ENCODE data around the gene EVA1B.

Gene EVA1B

GRCh38 chr1:36303244-36303643 is 20.2 kb downstream of the EVA1B start:
- H4K12ac ChIP-seq (ENCODE audit: low read depth, low read length): no peak overlapping the region
- H3K27ac ChIP-seq (ENCODE audit: low read depth, low read length): no peak overlapping the region
- H3K4me3 ChIP-seq (ENCODE audit: low read depth, low read length): no peak overlapping the region
- no peak overlapping the region for H2BK120ac ChIP-seq (ENCODE audit: insufficient read depth, low read length, poor library complexity)
- H4K8ac ChIP-seq (ENCODE audit: low read depth, low read length): no peak overlapping the region
- no peak overlapping the region for H3K18ac ChIP-seq (ENCODE audit: low read length)
- H3K79me1 ChIP-seq (ENCODE audit: low read length): peaks cover 5% of the 10 kb centered on the region
- no peak overlapping the region for H2BK12ac ChIP-seq (ENCODE audit: low read length)
- no peak for DNase-seq
- no peak overlapping the region for H2BK5ac ChIP-seq (ENCODE audit: low read depth, low read length, poor library complexity)
- no peaks in the 10 kb centered on the region for H3K27me3 ChIP-seq (ENCODE audit: insufficient read depth, low read length)
- no peak overlapping the region for H3K4ac ChIP-seq (ENCODE audit: low read depth, low read length)
- no peak overlapping the region for H3K9ac ChIP-seq (ENCODE audit: low read length)
- H3K9me3 ChIP-seq (ENCODE audit: insufficient read depth, low read depth, low read length): peaks cover 2% of the 10 kb centered on the region
- H3K79me2 ChIP-seq (ENCODE audit: control insufficient read depth, insufficient read depth, low read length, poor library complexity): peaks cover 3% of the 10 kb centered on the region
- no peak overlapping the region for H2AFZ ChIP-seq (ENCODE audit: insufficient read depth, low read length, poor library complexity)
- H3K4me2 ChIP-seq (ENCODE audit: low read length): no peak overlapping the region
- no peak overlapping the region for H3K23ac ChIP-seq (ENCODE audit: low read length)
- peaks cover 33 to 47% of the 10 kb centered on the region in 2 experiments for H3K36me3 ChIP-seq (ENCODE audit: control insufficient read depth in 1 of 2, insufficient read depth in 2 of 2, low read length in 2 of 2)
- H4K91ac ChIP-seq (ENCODE audit: low read depth, low read length): no peak overlapping the region
- H3K14ac ChIP-seq (ENCODE audit: low read length): no peak overlapping the region
- H3K4me1 ChIP-seq (ENCODE audit: control insufficient read depth in 1 of 2, insufficient read depth in 2 of 2, low read length in 2 of 2): peaks cover 13 to 16% of the 10 kb centered on the region in 2 experiments
- WGBS (ENCODE audit: extremely low coverage, insufficient coverage, insufficient read length): no CpG with 5 or more reads among the region's 5 CpGs
- H2AK5ac ChIP-seq (ENCODE audit: low read length): no peak overlapping the region

- Histone ChIP-seq H3K23ac (ENCODE audit: low read length) (no peak overlapping the region), H3K9ac (ENCODE audit: low read length) (no peak overlapping the region), H2AK5ac (ENCODE audit: low read length) (no peak overlapping the region), H3K27ac (ENCODE audit: low read depth, low read length) (no peak overlapping the region), H3K9me3 (ENCODE audit: insufficient read depth, low read depth, low read length) (no peaks in the 10 kb centered on the region), H2BK120ac (ENCODE audit: insufficient read depth, low read length, poor library complexity) (no peak overlapping the region), H2BK5ac (ENCODE audit: low read depth, low read length, poor library complexity) (no peak overlapping the region), H3K4me2 (ENCODE audit: low read length) (no peak overlapping the region), H3K18ac (ENCODE audit: low read length) (no peak overlapping the region), H4K8ac (ENCODE audit: low read depth, low read length) (no peak overlapping the region), H3K36me3 (ENCODE audit: control insufficient read depth in 1 of 2, insufficient read depth in 2 of 2, low read length in 2 of 2) (peaks cover 42 to 52% of the 10 kb centered on the region in 2 experiments), H3K4me3 (ENCODE audit: low read depth, low read length) (no peak overlapping the region), H4K91ac (ENCODE audit: low read depth, low read length) (no peak overlapping the region), H3K79me2 (ENCODE audit: control insufficient read depth, insufficient read depth, low read length, poor library complexity) (peaks cover under 1% of the 10 kb centered on the region), H4K12ac (ENCODE audit: low read depth, low read length) (no peak overlapping the region), H3K79me1 (ENCODE audit: low read length) (peaks cover under 1% of the 10 kb centered on the region), H2AFZ (ENCODE audit: insufficient read depth, low read length, poor library complexity) (no peak overlapping the region), H2BK12ac (ENCODE audit: low read length) (no peak overlapping the region), H3K4ac (ENCODE audit: low read depth, low read length) (no peak overlapping the region), H3K4me1 (ENCODE audit: control insufficient read depth in 1 of 2, insufficient read depth in 2 of 2, low read length in 2 of 2) (peaks cover 8 to 10% of the 10 kb centered on the region in 2 experiments), H3K14ac (ENCODE audit: low read length) (no peak overlapping the region), H3K27me3 (ENCODE audit: insufficient read depth, low read length) (no peaks in the 10 kb centered on the region)
- no CpG with 5 or more reads among the region's 1 CpG for WGBS (ENCODE audit: extremely low coverage, insufficient coverage, insufficient read length)
- DNase-seq: no peak
Measured at GRCh38 chr1:36301220-36301619, 22.2 kb downstream of the EVA1B start.

DNA sequence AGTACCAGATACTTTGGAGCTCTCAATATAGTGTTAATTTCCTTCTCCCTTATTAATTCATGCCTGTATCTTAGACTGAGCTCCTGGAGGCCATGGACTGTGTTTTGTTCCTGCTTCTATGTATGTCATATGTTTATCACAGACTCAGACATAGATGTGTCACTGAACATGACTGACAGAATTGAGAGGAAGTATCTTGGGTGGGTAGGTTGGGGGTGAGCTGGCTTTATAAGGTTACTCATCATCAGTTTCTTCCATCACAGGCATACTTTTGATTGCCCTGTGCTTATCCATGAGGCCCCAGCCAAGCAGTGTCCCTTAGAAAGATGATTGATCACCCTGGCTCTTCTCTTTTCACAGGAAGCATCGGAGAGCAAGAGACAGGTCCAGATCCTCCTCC is 22.9 kb downstream of the EVA1B start:
- Histone ChIP-seq H2AK5ac (ENCODE audit: low read length) (no peak overlapping the region), H3K9me3 (ENCODE audit: insufficient read depth, low read depth, low read length) (no peaks in the 10 kb centered on the region), H2BK5ac (ENCODE audit: low read depth, low read length, poor library complexity) (no peak overlapping the region), H3K36me3 (ENCODE audit: control insufficient read depth in 1 of 2, insufficient read depth in 2 of 2, low read length in 2 of 2) (peaks cover 46 to 56% of the 10 kb centered on the region in 2 experiments), H4K91ac (ENCODE audit: low read depth, low read length) (no peak overlapping the region), H3K79me2 (ENCODE audit: control insufficient read depth, insufficient read depth, low read length, poor library complexity) (no peaks in the 10 kb centered on the region), H3K14ac (ENCODE audit: low read length) (no peak overlapping the region), H3K18ac (ENCODE audit: low read length) (no peak overlapping the region), H3K27me3 (ENCODE audit: insufficient read depth, low read length) (no peaks in the 10 kb centered on the region), H3K79me1 (ENCODE audit: low read length) (no peaks in the 10 kb centered on the region), H2BK120ac (ENCODE audit: insufficient read depth, low read length, poor library complexity) (no peak overlapping the region), H4K8ac (ENCODE audit: low read depth, low read length) (no peak overlapping the region), H3K23ac (ENCODE audit: low read length) (no peak overlapping the region), H2AFZ (ENCODE audit: insufficient read depth, low read length, poor library complexity) (no peak overlapping the region), H3K4me2 (ENCODE audit: low read length) (no peak overlapping the region), H3K4me1 (ENCODE audit: control insufficient read depth in 1 of 2, insufficient read depth in 2 of 2, low read length in 2 of 2) (peaks cover 4% of the 10 kb centered on the region in 2 experiments), H2BK12ac (ENCODE audit: low read length) (no peak overlapping the region), H3K4me3 (ENCODE audit: low read depth, low read length) (no peak overlapping the region), H3K4ac (ENCODE audit: low read depth, low read length) (no peak overlapping the region), H3K27ac (ENCODE audit: low read depth, low read length) (no peak overlapping the region), H4K12ac (ENCODE audit: low read depth, low read length) (no peak overlapping the region), H3K9ac (ENCODE audit: low read length) (no peak overlapping the region)
- peak in 1 of 2 donors; percentile 23 for DNase-seq
- WGBS (ENCODE audit: extremely low coverage, insufficient coverage, insufficient read length): no CpG with 5 or more reads among the region's 1 CpG

DNA sequence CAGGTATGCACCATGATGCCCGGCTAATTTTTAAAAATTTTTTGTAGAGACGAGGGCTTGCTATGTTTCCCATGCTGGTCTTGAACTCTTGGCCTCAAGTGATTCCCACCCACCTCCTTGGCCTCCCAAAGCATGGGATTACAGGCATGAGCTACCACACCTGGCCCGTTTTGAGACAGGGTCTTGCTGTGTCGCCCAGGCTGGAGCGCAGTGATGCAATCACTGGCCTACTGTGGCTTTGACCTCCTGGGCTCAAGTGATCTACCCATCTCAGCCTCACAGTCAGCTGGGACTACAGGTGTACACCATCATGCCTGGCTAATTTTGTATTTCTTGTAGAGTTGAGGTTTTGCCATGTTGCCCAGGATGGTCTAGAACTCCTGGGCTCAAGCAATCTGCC is 24.8 kb downstream of the EVA1B start:
- Histone ChIP-seq H3K27ac (ENCODE audit: low read depth, low read length) (no peak overlapping the region), H3K4me3 (ENCODE audit: low read depth, low read length) (no peak overlapping the region), H3K4ac (ENCODE audit: low read depth, low read length) (no peak overlapping the region), H4K12ac (ENCODE audit: low read depth, low read length) (no peak overlapping the region), H2AFZ (ENCODE audit: insufficient read depth, low read length, poor library complexity) (no peak overlapping the region), H3K79me1 (ENCODE audit: low read length) (no peaks in the 10 kb centered on the region), H4K91ac (ENCODE audit: low read depth, low read length) (no peak overlapping the region), H3K27me3 (ENCODE audit: insufficient read depth, low read length) (no peaks in the 10 kb centered on the region), H4K8ac (ENCODE audit: low read depth, low read length) (no peak overlapping the region), H3K23ac (ENCODE audit: low read length) (no peak overlapping the region), H3K18ac (ENCODE audit: low read length) (no peak overlapping the region), H2BK12ac (ENCODE audit: low read length) (no peak overlapping the region), H3K79me2 (ENCODE audit: control insufficient read depth, insufficient read depth, low read length, poor library complexity) (no peaks in the 10 kb centered on the region), H2BK5ac (ENCODE audit: low read depth, low read length, poor library complexity) (no peak overlapping the region), H3K4me1 (ENCODE audit: control insufficient read depth in 1 of 2, insufficient read depth in 2 of 2, low read length in 2 of 2) (no peaks in the 10 kb centered on the region), H2AK5ac (ENCODE audit: low read length) (no peak overlapping the region), H2BK120ac (ENCODE audit: insufficient read depth, low read length, poor library complexity) (no peak overlapping the region), H3K9ac (ENCODE audit: low read length) (no peak overlapping the region), H3K4me2 (ENCODE audit: low read length) (no peak overlapping the region), H3K9me3 (ENCODE audit: insufficient read depth, low read depth, low read length) (no peaks in the 10 kb centered on the region), H3K14ac (ENCODE audit: low read length) (no peak overlapping the region), H3K36me3 (ENCODE audit: control insufficient read depth in 1 of 2, insufficient read depth in 2 of 2, low read length in 2 of 2) (peaks cover 39 to 55% of the 10 kb centered on the region in 2 experiments)
- no peak for DNase-seq
- no CpG with 5 or more reads among the region's 5 CpGs for WGBS (ENCODE audit: extremely low coverage, insufficient coverage, insufficient read length)

Measured in trophoblast cell (in vitro differentiated cells and primary cell).